Caco-2 (cell line): ENCODE data around the gene SIDT2. TPM values are rescaled to one million over a fixed set of nuclear protein-coding genes. Genes with fewer than 3 reads are reported as not detected.
A peak's percentile ranks its signal among the peaks of the same experiment; 100 is the strongest.

Source experiments
- BruUV-seq: library from RNA; stranded (reverse); fragments of 400-500 nt; replicated peaks from 2 replicates; lab custom pipeline; 2021; lab: Mats Ljungman, UMichigan
- CTCF ChIA-PET: fragments of 300-600 bp; sonication (Branson Sonifier 250); formaldehyde crosslinking; loops from one replicate; lab custom pipeline; 2022; ENCODE audit warnings: antibody characterized with exemption; lab: Charles Lee
- POLR2A ChIA-PET: fragments of 300-600 bp; sonication (Branson Sonifier 250); formaldehyde crosslinking; loops from one replicate; lab custom pipeline; 2022; ENCODE audit warnings: antibody characterized with exemption; lab: Charles Lee
- DNase-seq, 2 experiments: peaks; one replicate each; pipeline versions ENCODE4 v3.0.0 to v3.0.0-alpha.2; 2020 to 2022
- H3K27me3 ChIP-seq: replicated peaks from 2 replicates; pipeline ENCODE4 v1.6.0; 2011; ENCODE audit warnings: low read length; ENCODE audit not compliant: control insufficient read depth, insufficient read depth
- H3K36me3 ChIP-seq: 2 replicates; pipeline ENCODE4 v1.5.1; 2011; ENCODE audit warnings: low read length; ENCODE audit not compliant: control insufficient read depth, insufficient read depth
- H3K4me1 ChIP-seq: fragments of 250-450 bp; sonication (Bioruptor Pico); 2 replicates; pipeline ENCODE4 v1.5.1; 2020; ENCODE audit warnings: mild to moderate bottlenecking
- H3K4me3 ChIP-seq: 2 replicates; pipeline ENCODE4 v1.5.1; 2011; ENCODE audit warnings: low read depth, mild to moderate bottlenecking, control low read depth, low read length
- H3K9me3 ChIP-seq: fragments of 250-450 bp; sonication (Bioruptor Pico); 2 replicates; pipeline ENCODE4 v1.5.1; 2020; ENCODE audit warnings: mild to moderate bottlenecking, moderate library complexity
- H3K27ac Mint-ChIP-seq: one replicate; pipeline ENCODE4 v1.8.0; 2022; ENCODE audit warnings: mixed read lengths; ENCODE audit not compliant: unreplicated experiment
- H3K27me3 Mint-ChIP-seq: one replicate; pipeline ENCODE4 v1.8.0; 2022; ENCODE audit warnings: mixed read lengths; ENCODE audit not compliant: insufficient read depth, unreplicated experiment
- H3K36me3 Mint-ChIP-seq: one replicate; pipeline ENCODE4 v1.8.0; 2022; ENCODE audit warnings: mild to moderate bottlenecking, mixed read lengths; ENCODE audit not compliant: insufficient read depth, unreplicated experiment
- H3K4me1 Mint-ChIP-seq: one replicate; pipeline ENCODE4 v1.8.0; 2022; ENCODE audit warnings: low read depth, mixed read lengths; ENCODE audit not compliant: unreplicated experiment
- H3K4me3 Mint-ChIP-seq: one replicate; pipeline ENCODE4 v1.8.0; 2022; ENCODE audit warnings: mild to moderate bottlenecking, moderate library complexity, mixed read lengths; ENCODE audit not compliant: unreplicated experiment
- H3K9me3 Mint-ChIP-seq: one replicate; pipeline ENCODE4 v1.8.0; 2022; ENCODE audit warnings: mixed read lengths; ENCODE audit not compliant: unreplicated experiment
- intact Hi-C: fragments of 100-400 bp; cut with micrococcal nuclease; formaldehyde crosslinking; loops from one replicate; pipeline ENCODE4 v1.10.0; 2022; ENCODE audit not compliant: unreplicated experiment
- total RNA-seq: library from RNA; stranded (reverse); gene quantifications from 2 replicates; pipeline ENCODE4 v1.2.3, GENCODE V29; 2022
- TF ChIP-seq, protein P1 (sequence below), 2 experiments: fragments of 200-600 bp in 1 of 2; IDR thresholded peaks; 1 replicate in 1 of 2; 2 replicates in 1 of 2; pipeline versions ENCODE4 v1.5.1 to v1.8.0; 2011 to 2022; ENCODE audit warnings: antibody characterized with exemption in 1 of 2, control low read depth in 1 of 2, inconsistent platforms in 1 of 2, low read depth in 1 of 2, low read length in 1 of 2, mild to moderate bottlenecking in 1 of 2, moderate library complexity in 1 of 2; ENCODE audit not compliant: insufficient read depth in 1 of 2, severe bottlenecking in 1 of 2, unreplicated experiment in 1 of 2

SIDT2 gene
- total RNA-seq, 1 experiment from 2014 or later, result 61.7 TPM

- Mint-ChIP-seq H3K9me3 (no peaks in the 10 kb centered on the region), H3K36me3 (peaks cover 72% of the 10 kb centered on the region), H3K27ac (no peak overlapping the region), H3K4me3 (no peak overlapping the region), H3K4me1 (peaks cover 23% of the 10 kb centered on the region), H3K27me3 (no peaks in the 10 kb centered on the region)
- no peaks in the 10 kb centered on the region for H3K9me3 ChIP-seq
- TF ChIP-seq, protein P1, sequence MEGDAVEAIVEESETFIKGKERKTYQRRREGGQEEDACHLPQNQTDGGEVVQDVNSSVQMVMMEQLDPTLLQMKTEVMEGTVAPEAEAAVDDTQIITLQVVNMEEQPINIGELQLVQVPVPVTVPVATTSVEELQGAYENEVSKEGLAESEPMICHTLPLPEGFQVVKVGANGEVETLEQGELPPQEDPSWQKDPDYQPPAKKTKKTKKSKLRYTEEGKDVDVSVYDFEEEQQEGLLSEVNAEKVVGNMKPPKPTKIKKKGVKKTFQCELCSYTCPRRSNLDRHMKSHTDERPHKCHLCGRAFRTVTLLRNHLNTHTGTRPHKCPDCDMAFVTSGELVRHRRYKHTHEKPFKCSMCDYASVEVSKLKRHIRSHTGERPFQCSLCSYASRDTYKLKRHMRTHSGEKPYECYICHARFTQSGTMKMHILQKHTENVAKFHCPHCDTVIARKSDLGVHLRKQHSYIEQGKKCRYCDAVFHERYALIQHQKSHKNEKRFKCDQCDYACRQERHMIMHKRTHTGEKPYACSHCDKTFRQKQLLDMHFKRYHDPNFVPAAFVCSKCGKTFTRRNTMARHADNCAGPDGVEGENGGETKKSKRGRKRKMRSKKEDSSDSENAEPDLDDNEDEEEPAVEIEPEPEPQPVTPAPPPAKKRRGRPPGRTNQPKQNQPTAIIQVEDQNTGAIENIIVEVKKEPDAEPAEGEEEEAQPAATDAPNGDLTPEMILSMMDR (IDR thresholded peaks at IDR 0.05; ENCODE audit: insufficient read depth in 1 of 2, low read depth in 1 of 2, low read length in 1 of 2, severe bottlenecking in 1 of 2, unreplicated experiment in 1 of 2), result no peak
- BruUV-seq, result no TSS peak
- CTCF ChIA-PET, result interaction anchor here (0.6 kb wide), 1 partner anchor 93 kb away, joined by 3 read pairs; no protein-coding TSS in a partner anchor
- no peak overlapping the region for H3K4me3 ChIP-seq
- POLR2A ChIA-PET, result no interaction called here
- intact Hi-C loops, result no loop called here
- DNase-seq, result no peak
- no peaks in the 10 kb centered on the region for H3K27me3 ChIP-seq
- H3K4me1 ChIP-seq, result peaks cover 30% of the 10 kb centered on the region
- peaks cover 14% of the 10 kb centered on the region for H3K36me3 ChIP-seq
These were observed 39.8 kb downstream of the SIDT2 start for GRCh38 chr11:117218133-117218915.

DNA sequence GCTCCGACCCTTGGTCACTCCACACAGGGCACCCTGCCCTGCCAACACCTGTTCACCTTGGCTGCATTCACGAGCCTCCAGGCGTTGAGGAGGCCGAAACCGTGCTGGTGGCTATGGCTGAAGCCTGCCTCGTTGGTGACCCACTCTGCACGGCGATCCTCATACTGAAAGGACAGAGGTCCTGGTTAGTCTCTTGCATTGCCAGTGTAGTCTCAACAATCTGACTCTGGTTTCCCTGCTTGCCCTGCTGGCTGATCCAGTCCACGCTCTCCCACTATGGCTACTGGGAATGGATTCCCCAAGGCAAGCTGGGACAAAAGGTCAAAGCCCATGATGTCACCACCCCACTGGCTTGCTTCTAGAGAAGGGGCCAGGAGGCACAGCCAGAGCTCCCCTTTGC is 40.5 kb downstream of the SIDT2 start:
- peaks cover 16% of the 10 kb centered on the region for H3K36me3 ChIP-seq
- intact Hi-C loops, result no loop called here
- Mint-ChIP-seq H3K36me3 (peaks cover 74% of the 10 kb centered on the region), H3K4me3 (no peak overlapping the region), H3K27me3 (no peaks in the 10 kb centered on the region), H3K9me3 (no peaks in the 10 kb centered on the region), H3K27ac (no peak overlapping the region), H3K4me1 (peaks cover 26% of the 10 kb centered on the region)
- H3K4me3 ChIP-seq, result no peak overlapping the region
- H3K27me3 ChIP-seq, result no peaks in the 10 kb centered on the region
- TF ChIP-seq, protein P1 (IDR thresholded peaks at IDR 0.05; ENCODE audit: insufficient read depth in 1 of 2, low read depth in 1 of 2, low read length in 1 of 2, severe bottlenecking in 1 of 2, unreplicated experiment in 1 of 2), result no peak
- no peaks in the 10 kb centered on the region for H3K9me3 ChIP-seq
- BruUV-seq, result no TSS peak
- POLR2A ChIA-PET, result no interaction called here
- no peak for DNase-seq
- H3K4me1 ChIP-seq, result peaks cover 36% of the 10 kb centered on the region
- CTCF ChIA-PET, result no interaction called here

DNA sequence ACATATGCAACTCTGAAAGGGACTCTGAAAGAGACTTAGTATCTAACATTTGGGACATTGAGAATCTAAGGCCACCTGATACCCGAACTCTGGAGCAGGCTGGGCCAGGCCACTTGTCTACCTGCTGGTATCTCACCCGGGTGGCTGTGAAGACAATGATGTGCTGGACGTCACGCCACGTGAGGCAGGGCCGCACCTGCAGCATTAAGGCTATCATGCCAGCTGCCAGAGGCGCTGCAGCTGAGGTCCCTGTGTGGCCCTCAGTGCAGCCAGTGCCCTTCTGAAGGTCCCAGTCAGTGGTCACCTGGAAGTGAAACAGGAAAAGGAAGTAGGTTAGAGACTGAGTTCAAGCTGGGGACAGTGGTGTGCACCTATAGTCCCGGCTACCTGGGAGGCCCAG is 40.9 kb downstream of the SIDT2 start:
- TF ChIP-seq, protein P1 (IDR thresholded peaks at IDR 0.05; ENCODE audit: insufficient read depth in 1 of 2, low read depth in 1 of 2, low read length in 1 of 2, severe bottlenecking in 1 of 2, unreplicated experiment in 1 of 2), result no peak
- Histone ChIP-seq H3K4me3 (no peak overlapping the region), H3K9me3 (no peaks in the 10 kb centered on the region), H3K36me3 (peaks cover 16% of the 10 kb centered on the region), H3K27me3 (no peaks in the 10 kb centered on the region), H3K4me1 (peaks cover 41% of the 10 kb centered on the region)
- ChIA-PET POLR2A (no interaction called here), CTCF (no interaction called here)
- Mint-ChIP-seq H3K36me3 (peaks cover 74% of the 10 kb centered on the region), H3K9me3 (no peaks in the 10 kb centered on the region), H3K27ac (peak overlapping the region; percentile 23), H3K4me3 (no peak overlapping the region), H3K27me3 (no peaks in the 10 kb centered on the region), H3K4me1 (peaks cover 31% of the 10 kb centered on the region)
- DNase-seq, result no peak
- no TSS peak for BruUV-seq
- intact Hi-C loops, result no loop called here
